Neural progenitor cell (in vitro differentiated cells): ENCODE measurements around the gene CCDC51. TPM values are rescaled to one million over a fixed set of nuclear protein-coding genes. Genes with fewer than 3 reads are reported as not detected.

ENCODE experiments used
- DNase-seq: peaks from one replicate; pipeline ENCODE4 v3.0.0-alpha.2; 2016; ENCODE audit warnings: low spot score
- H2AFZ ChIP-seq: fragments of 200-600 bp; sonication (generic); replicated peaks from 2 replicates; pipeline ENCODE4 v1.6.1; 2016; ENCODE audit warnings: antibody characterized with exemption
- H3F3A ChIP-seq: fragments of 200-600 bp; sonication (generic); 2 replicates; pipeline ENCODE4 v1.6.1; 2016; ENCODE audit warnings: antibody characterized with exemption, low read depth
- H3K27ac ChIP-seq: fragments of 200-600 bp; sonication (generic); 2 replicates; pipeline ENCODE4 v1.5.1; 2016; ENCODE audit warnings: mild to moderate bottlenecking
- H3K27me3 ChIP-seq: fragments of 200-600 bp; sonication (generic); 2 replicates; pipeline ENCODE4 v1.6.1; 2016; ENCODE audit warnings: mild to moderate bottlenecking, moderate library complexity
- H3K36me3 ChIP-seq: fragments of 200-600 bp; sonication (generic); 2 replicates; pipeline ENCODE4 v1.5.1; 2016
- H3K4me1 ChIP-seq: fragments of 200-600 bp; sonication (generic); 2 replicates; pipeline ENCODE4 v1.6.1; 2016; ENCODE audit warnings: mixed run types
- H3K4me2 ChIP-seq: fragments of 200-600 bp; sonication (generic); 2 replicates; pipeline ENCODE4 v1.6.1; 2016
- H3K4me3 ChIP-seq: fragments of 200-600 bp; sonication (generic); 2 replicates; pipeline ENCODE4 v1.5.1; 2016
- H3K79me2 ChIP-seq: fragments of 200-600 bp; sonication (generic); 2 replicates; pipeline ENCODE4 v1.6.1; 2016; ENCODE audit warnings: low read depth
- H3K9ac ChIP-seq: fragments of 200-600 bp; sonication (generic); 2 replicates; pipeline ENCODE4 v1.6.1; 2016
- H3K9me3 ChIP-seq: fragments of 200-600 bp; sonication (generic); 2 replicates; pipeline ENCODE4 v1.5.1; 2016; ENCODE audit warnings: low read depth
- H4K20me1 ChIP-seq: fragments of 200-600 bp; sonication (generic); 2 replicates; pipeline ENCODE4 v1.6.1; 2016; ENCODE audit warnings: low read depth
- H3K27ac Mint-ChIP-seq: 3 replicates; pipeline ENCODE4 v1.8.0; 2021; ENCODE audit warnings: mixed read lengths
- H3K27me3 Mint-ChIP-seq: 2 replicates; pipeline ENCODE4 v1.8.0; 2022; ENCODE audit warnings: low read depth, mild to moderate bottlenecking, inconsistent platforms, moderate library complexity, mixed read lengths; ENCODE audit not compliant: insufficient read depth
- H3K36me3 Mint-ChIP-seq: 3 replicates; pipeline ENCODE4 v1.8.0; 2021; ENCODE audit warnings: mixed read lengths
- H3K4me1 Mint-ChIP-seq: 3 replicates; pipeline ENCODE4 v1.8.0; 2021; ENCODE audit warnings: mixed read lengths
- H3K4me3 Mint-ChIP-seq: 3 replicates; pipeline ENCODE4 v1.8.0; 2021; ENCODE audit warnings: mild to moderate bottlenecking, moderate library complexity, mixed read lengths
- H3K9me3 Mint-ChIP-seq: 3 replicates; pipeline ENCODE4 v1.8.0; 2020; ENCODE audit warnings: mixed read lengths
- EZH2 ChIP-seq: fragments of 200-600 bp; sonication (generic); IDR thresholded peaks from 2 replicates; pipeline ENCODE4 v1.6.1; 2017; ENCODE audit warnings: antibody characterized with exemption, mild to moderate bottlenecking, moderate library complexity
- EZH2phosphoT487 ChIP-seq: fragments of 200-600 bp; sonication (generic); IDR thresholded peaks from 2 replicates; pipeline ENCODE4 v1.6.1; 2017; ENCODE audit warnings: antibody characterized with exemption
- total RNA-seq: library from RNA; depleted of rRNA; stranded (reverse); fragments of >200 nt; gene quantifications from 2 replicates; pipeline ENCODE4 v1.2.3, GENCODE V29; 2015; ENCODE audit warnings: low replicate concordance
- TF ChIP-seq, protein P1 (sequence below): fragments of 200-600 bp; sonication (generic); IDR thresholded peaks from 2 replicates; pipeline ENCODE4 v1.5.1; 2017; ENCODE audit warnings: antibody characterized with exemption, mild to moderate bottlenecking

The CCDC51 gene
- total RNA-seq, 1 donor from 2014 or later: 13.9 TPM

DNA sequence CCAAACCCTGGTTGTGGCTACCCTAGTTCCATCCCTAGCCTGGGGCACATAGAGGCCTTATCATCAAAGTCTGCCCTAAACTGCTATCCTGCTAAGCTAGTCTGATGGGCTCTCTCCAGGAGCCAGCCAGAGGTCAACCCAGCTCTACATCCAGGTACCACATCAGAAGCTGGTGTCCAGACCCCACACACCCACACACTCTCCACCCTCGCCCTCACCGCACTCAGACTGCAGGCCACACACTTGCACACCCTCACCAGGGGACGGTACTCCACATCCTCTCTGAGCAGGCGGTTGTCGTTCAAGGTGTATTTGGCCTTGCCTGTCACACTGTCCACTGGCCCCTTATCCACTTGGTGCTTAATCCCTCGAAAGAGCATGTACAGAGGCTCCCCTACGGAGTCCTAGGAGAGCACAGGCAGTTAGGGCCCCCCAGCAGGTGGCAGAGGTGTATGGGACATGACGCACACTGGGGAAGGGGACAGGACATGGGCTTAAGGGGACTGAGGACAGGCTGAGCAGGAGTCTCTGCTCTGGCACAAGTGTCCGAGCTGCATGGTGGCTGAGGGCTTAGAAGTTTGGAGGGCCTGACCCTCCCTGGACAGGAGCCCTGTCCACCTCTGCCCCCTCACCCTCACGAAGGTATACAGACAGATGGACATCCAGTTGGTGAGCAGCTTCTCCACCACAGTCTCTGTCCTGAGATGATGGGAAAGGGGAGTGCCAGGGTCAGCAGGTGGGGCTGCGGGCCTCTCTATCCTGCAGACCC, 28.1 kb downstream of the CCDC51 start:
- H3K36me3 Mint-ChIP-seq: peaks cover 32% of the 10 kb centered on the region
- H3K27me3 Mint-ChIP-seq: peaks cover 7% of the 10 kb centered on the region
- Histone ChIP-seq H3K27ac (no peak overlapping the region), H3K36me3 (no peaks in the 10 kb centered on the region), H3F3A (no peaks in the 10 kb centered on the region), H3K9ac (no peak overlapping the region), H3K9me3 (no peaks in the 10 kb centered on the region), H3K4me2 (no peak overlapping the region), H3K4me3 (no peak overlapping the region), H3K27me3 (no peaks in the 10 kb centered on the region), H4K20me1 (peaks cover 4% of the 10 kb centered on the region), H3K79me2 (no peaks in the 10 kb centered on the region), H2AFZ (no peak overlapping the region), H3K4me1 (no peaks in the 10 kb centered on the region)
- H3K4me3 Mint-ChIP-seq: peak overlapping the region; percentile 43
- H3K9me3 Mint-ChIP-seq: no peaks in the 10 kb centered on the region
- H3K4me1 Mint-ChIP-seq: no peaks in the 10 kb centered on the region
- no peak overlapping the region for H3K27ac Mint-ChIP-seq
- no peak for DNase-seq
- TF ChIP-seq EZH2phosphoT487 (no peak), EZH2 (no peak)
- TF ChIP-seq, protein P1, sequence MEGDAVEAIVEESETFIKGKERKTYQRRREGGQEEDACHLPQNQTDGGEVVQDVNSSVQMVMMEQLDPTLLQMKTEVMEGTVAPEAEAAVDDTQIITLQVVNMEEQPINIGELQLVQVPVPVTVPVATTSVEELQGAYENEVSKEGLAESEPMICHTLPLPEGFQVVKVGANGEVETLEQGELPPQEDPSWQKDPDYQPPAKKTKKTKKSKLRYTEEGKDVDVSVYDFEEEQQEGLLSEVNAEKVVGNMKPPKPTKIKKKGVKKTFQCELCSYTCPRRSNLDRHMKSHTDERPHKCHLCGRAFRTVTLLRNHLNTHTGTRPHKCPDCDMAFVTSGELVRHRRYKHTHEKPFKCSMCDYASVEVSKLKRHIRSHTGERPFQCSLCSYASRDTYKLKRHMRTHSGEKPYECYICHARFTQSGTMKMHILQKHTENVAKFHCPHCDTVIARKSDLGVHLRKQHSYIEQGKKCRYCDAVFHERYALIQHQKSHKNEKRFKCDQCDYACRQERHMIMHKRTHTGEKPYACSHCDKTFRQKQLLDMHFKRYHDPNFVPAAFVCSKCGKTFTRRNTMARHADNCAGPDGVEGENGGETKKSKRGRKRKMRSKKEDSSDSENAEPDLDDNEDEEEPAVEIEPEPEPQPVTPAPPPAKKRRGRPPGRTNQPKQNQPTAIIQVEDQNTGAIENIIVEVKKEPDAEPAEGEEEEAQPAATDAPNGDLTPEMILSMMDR: no peak

DNA sequence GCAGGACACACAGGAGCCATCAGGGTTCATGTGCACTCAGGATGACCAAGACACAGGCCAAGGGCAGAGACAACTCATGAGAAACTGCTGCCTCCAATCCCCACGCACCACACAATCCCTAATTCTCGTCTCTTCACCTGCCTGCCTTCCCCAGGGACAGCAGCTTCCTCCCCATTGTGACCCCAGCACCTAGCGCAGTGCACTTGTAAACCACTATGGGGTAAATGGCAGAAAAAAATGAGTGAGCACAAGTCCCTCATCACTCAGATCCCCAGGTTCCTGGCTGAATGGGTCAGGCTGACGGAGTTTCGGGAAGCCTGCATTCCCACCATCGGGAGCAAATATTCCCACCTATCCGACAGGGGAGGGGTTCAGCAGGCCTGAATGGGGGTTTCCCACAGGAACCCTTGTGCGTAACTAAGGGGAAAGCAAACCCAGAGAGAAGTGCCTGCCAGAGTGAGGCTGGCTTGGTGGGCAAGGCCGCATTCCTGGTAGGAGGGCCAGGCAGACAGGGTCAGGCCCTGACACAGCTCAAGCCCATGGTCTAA, 28.8 kb downstream of the CCDC51 start:
- TF ChIP-seq, protein P1: no peak
- TF ChIP-seq EZH2phosphoT487: no peak
- no peak for TF ChIP-seq EZH2
- H3K4me3 Mint-ChIP-seq: no peak overlapping the region
- no peaks in the 10 kb centered on the region for H3K9me3 Mint-ChIP-seq
- H2AFZ ChIP-seq: no peak overlapping the region
- H3K9ac ChIP-seq: no peak overlapping the region
- peaks cover 32% of the 10 kb centered on the region for H3K36me3 Mint-ChIP-seq
- no peaks in the 10 kb centered on the region for H3K79me2 ChIP-seq
- peaks cover 7% of the 10 kb centered on the region for H3K27me3 Mint-ChIP-seq
- H3F3A ChIP-seq: no peaks in the 10 kb centered on the region
- H3K4me3 ChIP-seq: no peak overlapping the region
- H3K27me3 ChIP-seq: no peaks in the 10 kb centered on the region
- H3K36me3 ChIP-seq: no peaks in the 10 kb centered on the region
- H3K27ac Mint-ChIP-seq: no peak overlapping the region
- H3K9me3 ChIP-seq: no peaks in the 10 kb centered on the region
- peaks cover 2% of the 10 kb centered on the region for H4K20me1 ChIP-seq
- no peak for DNase-seq
- no peaks in the 10 kb centered on the region for H3K4me1 ChIP-seq
- no peak overlapping the region for H3K27ac ChIP-seq
- H3K4me2 ChIP-seq: no peak overlapping the region
- H3K4me1 Mint-ChIP-seq: no peaks in the 10 kb centered on the region

DNA sequence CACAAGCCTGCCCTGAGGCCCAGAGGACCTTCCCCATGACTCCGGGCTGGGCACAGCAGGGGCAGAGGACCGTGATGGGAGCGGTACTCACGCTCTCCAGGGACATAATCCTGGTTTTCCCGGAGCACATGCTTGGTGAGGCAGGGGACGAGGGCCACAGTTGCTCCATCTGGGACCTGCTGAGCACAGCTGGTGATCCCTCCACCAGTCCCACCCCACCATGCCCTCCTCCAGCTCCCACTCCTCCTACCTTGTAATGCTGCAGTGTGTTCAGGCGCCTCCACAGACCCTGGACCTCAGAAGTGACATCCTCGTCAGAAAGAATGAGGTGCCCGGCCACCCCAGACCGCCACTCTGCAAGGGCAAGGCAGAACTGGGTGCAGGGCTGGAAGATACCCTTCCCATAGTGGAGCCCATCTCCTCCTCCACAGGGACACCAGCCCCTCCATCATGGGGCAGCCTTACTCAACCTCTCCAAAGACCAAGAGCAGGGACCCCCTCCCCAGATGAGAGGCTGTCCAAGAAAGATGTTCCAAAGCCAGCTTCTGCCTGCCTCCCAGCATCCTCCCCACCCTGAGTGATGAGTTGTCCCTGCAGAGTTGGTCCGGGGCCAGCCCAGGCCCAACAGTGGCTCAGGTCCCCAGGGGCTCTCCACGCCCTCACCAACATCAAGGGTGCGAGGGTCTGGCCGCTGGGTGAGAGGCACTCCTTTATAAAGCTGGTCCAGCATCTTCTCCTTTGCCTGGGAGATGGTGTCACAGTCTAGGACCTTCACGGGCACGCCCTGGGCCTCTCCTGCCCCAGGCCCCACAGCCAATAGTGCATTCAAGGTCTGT, 29.5 kb downstream of the CCDC51 start:
- no peak overlapping the region for H3K4me3 Mint-ChIP-seq
- no peaks in the 10 kb centered on the region for H3K9me3 ChIP-seq

More for the DNA sequence above, 29.5 kb downstream of the CCDC51 start:
- Mint-ChIP-seq H3K9me3 (no peaks in the 10 kb centered on the region), H3K4me1 (no peaks in the 10 kb centered on the region), H3K36me3 (peaks cover 36% of the 10 kb centered on the region), H3K27ac (no peak overlapping the region), H3K27me3 (peaks cover 7% of the 10 kb centered on the region)
- no peak overlapping the region for H3K4me2 ChIP-seq
- no peaks in the 10 kb centered on the region for H3K79me2 ChIP-seq
- no peak overlapping the region for H3K27ac ChIP-seq
- H3F3A ChIP-seq: no peaks in the 10 kb centered on the region
- TF ChIP-seq EZH2 (no peak), EZH2phosphoT487 (no peak)
- TF ChIP-seq, protein P1: no peak
- H3K27me3 ChIP-seq: no peaks in the 10 kb centered on the region
- no peak overlapping the region for H3K4me3 ChIP-seq
- H4K20me1 ChIP-seq: no peaks in the 10 kb centered on the region
- no peaks in the 10 kb centered on the region for H3K36me3 ChIP-seq
- H2AFZ ChIP-seq: no peak overlapping the region
- no peak overlapping the region for H3K9ac ChIP-seq
- no peak for DNase-seq
- no peaks in the 10 kb centered on the region for H3K4me1 ChIP-seq
